HCT116 (cell line): ENCODE data around the gene CD93. TPM values are rescaled to one million over a fixed set of nuclear protein-coding genes. Genes with fewer than 3 reads are reported as not detected.

Experiments used
- ATAC-seq: fragments of 200-7000 bp; cut with Tn5 transposase; 2 replicates; pipeline ENCODE4 v1.9.1; 2020; ENCODE audit warnings: mild to moderate bottlenecking, moderate library complexity
- BruUV-seq: library from RNA; stranded (reverse); fragments of 400-500 nt; replicated peaks from 2 replicates; lab custom pipeline; 2021; lab: Mats Ljungman, UMichigan
- CTCF ChIA-PET: fragments of 300-600 bp; sonication (Branson Sonifier 250); formaldehyde crosslinking; loops from one replicate; lab custom pipeline; 2021; ENCODE audit warnings: antibody characterized with exemption; lab: Charles Lee
- POLR2A ChIA-PET: fragments of 300-600, 350-600 bp; sonication (Branson Sonifier 250); formaldehyde crosslinking; loops from one replicate; lab custom pipeline; 2021; ENCODE audit warnings: antibody characterized with exemption; lab: Charles Lee
- RAD21 ChIA-PET, 2 experiments: fragments of 300-600 bp; sonication (Branson Sonifier 250); formaldehyde crosslinking; loops; one replicate each; lab custom pipeline; 2023; ENCODE audit warnings: low total read pairs in 2 of 2; ENCODE audit not compliant: uncharacterized antibody in 2 of 2, unreplicated experiment in 2 of 2, low non-redundant PET in 1 of 2; lab: Charles Lee
- DNase-seq: peaks from one replicate; pipeline ENCODE4 v3.0.0-alpha.2; 2010; ENCODE audit warnings: low read depth, low spot score
- H2AFZ ChIP-seq: fragments of 200-600 bp; shearing (Covaris generic), sonication (generic); 2 replicates; pipeline ENCODE4 v1.6.1; 2017; ENCODE audit warnings: low read depth, mixed run types, mixed read lengths, antibody characterized with exemption, low read length; ENCODE audit not compliant: poor library complexity, severe bottlenecking
- H3K27ac ChIP-seq: 2 replicates; pipeline ENCODE4 v1.5.1; 2012; ENCODE audit warnings: low read depth, low read length
- H3K27me3 ChIP-seq: fragments of 200-600 bp; sonication (generic); 2 replicates; pipeline ENCODE4 v1.6.1; 2016; ENCODE audit warnings: mixed run types, low read length, mixed read lengths; ENCODE audit not compliant: insufficient read depth
- H3K36me3 ChIP-seq, 2 experiments: fragments of 200-500 bp in 1 of 2; fragments of 200-600 bp in 1 of 2; sonication (Bioruptor generic) in 1 of 2; sonication (generic) in 1 of 2; 2 replicates each; pipeline versions ENCODE4 v1.5.1 to v1.6.1; 2014 to 2016; ENCODE audit warnings: low read length in 2 of 2, inconsistent platforms in 1 of 2, mixed read lengths in 1 of 2, mixed run types in 1 of 2; ENCODE audit not compliant: insufficient read depth in 2 of 2, control insufficient read depth in 1 of 2
- H3K4me1 ChIP-seq, 2 experiments: fragments of 200-600 bp in 1 of 2; sonication (generic) in 1 of 2; 2 replicates each; pipeline versions ENCODE4 v1.5.1 to v1.6.1; 2012 to 2017; ENCODE audit warnings: low read length in 2 of 2, inconsistent platforms in 1 of 2, mild to moderate bottlenecking in 1 of 2, mixed read lengths in 1 of 2, mixed run types in 1 of 2, moderate library complexity in 1 of 2; ENCODE audit not compliant: insufficient read depth in 2 of 2, control insufficient read depth in 1 of 2
- H3K4me2 ChIP-seq: fragments of 200-600 bp; sonication (generic); 2 replicates; pipeline ENCODE4 v1.6.1; 2017; ENCODE audit warnings: mixed run types, low read length, mixed read lengths
- H3K4me3 ChIP-seq, 2 experiments: fragments of 200-600 bp in 1 of 2; sonication (generic) in 1 of 2; replicated peaks in 1 of 2; 2 replicates each; pipeline ENCODE4 v1.5.1; 2011 to 2016; ENCODE audit warnings: low read length in 2 of 2, control low read depth in 1 of 2, low read depth in 1 of 2, mild to moderate bottlenecking in 1 of 2, mixed read lengths in 1 of 2, mixed run types in 1 of 2
- H3K79me2 ChIP-seq: fragments of 200-600 bp; sonication (generic); 2 replicates; pipeline ENCODE4 v1.6.1; 2017; ENCODE audit warnings: mild to moderate bottlenecking, mixed run types, low read length, moderate library complexity, mixed read lengths; ENCODE audit not compliant: insufficient read depth
- H3K9ac ChIP-seq: fragments of 200-600 bp; sonication (generic); 2 replicates; pipeline ENCODE4 v1.6.1; 2016; ENCODE audit warnings: low read length, mixed read lengths
- H3K9me2 ChIP-seq: fragments of 200-600 bp; sonication (generic), shearing (Covaris generic); 2 replicates; pipeline ENCODE4 v1.6.1; 2017; ENCODE audit warnings: mixed run types, mild to moderate bottlenecking, moderate library complexity; ENCODE audit not compliant: insufficient read depth
- H3K9me3 ChIP-seq, 2 experiments: fragments of 200-500 bp in 1 of 2; fragments of 200-600 bp in 1 of 2; sonication (Bioruptor generic) in 1 of 2; sonication (generic) in 1 of 2; 2 replicates each; pipeline ENCODE4 v1.6.1; 2014 to 2017; ENCODE audit warnings: low read length in 2 of 2, mixed read lengths in 2 of 2, inconsistent platforms in 1 of 2, low read depth in 1 of 2, mild to moderate bottlenecking in 1 of 2, mixed run types in 1 of 2, moderate library complexity in 1 of 2; ENCODE audit not compliant: control insufficient read depth in 1 of 2, insufficient read depth in 1 of 2
- H4K20me1 ChIP-seq: fragments of 200-600 bp; sonication (generic), shearing (Covaris generic); 2 replicates; pipeline ENCODE4 v1.6.1; 2017; ENCODE audit warnings: mixed run types, mild to moderate bottlenecking, moderate library complexity; ENCODE audit not compliant: insufficient read depth
- CBX3 ChIP-seq: IDR thresholded peaks from 2 replicates; pipeline ENCODE4 v1.6.1; 2012; ENCODE audit warnings: low read depth
- CEBPB ChIP-seq: IDR thresholded peaks from 2 replicates; pipeline ENCODE4 v1.6.1; 2012; ENCODE audit warnings: low read depth
- CTCF ChIP-seq, 3 experiments: fragments of 200-600 bp in 1 of 3; sonication (generic) in 1 of 3; IDR thresholded peaks in 2 of 3; conservative IDR thresholded peaks in 1 of 3; 2 replicates each; pipeline ENCODE4 v1.5.1; 2012 to 2017; ENCODE audit warnings: low read depth in 2 of 3, low read length in 2 of 3, antibody characterized with exemption in 1 of 3, borderline replicate concordance in 1 of 3, control low read depth in 1 of 3, mild to moderate bottlenecking in 1 of 3, mixed read lengths in 1 of 3, mixed run types in 1 of 3, moderate library complexity in 1 of 3; ENCODE audit not compliant: insufficient read depth in 1 of 3
- EGR1 ChIP-seq: IDR thresholded peaks from 2 replicates; pipeline ENCODE4 v1.6.1; 2012; ENCODE audit warnings: low read depth
- EZH2phosphoT487 ChIP-seq: fragments of 200-600 bp; IDR thresholded peaks from 2 replicates; pipeline ENCODE4 v1.6.1; 2018; ENCODE audit warnings: antibody characterized with exemption, borderline replicate concordance
- POLR2A ChIP-seq: IDR thresholded peaks from 2 replicates; pipeline ENCODE4 v1.7.0; 2011; ENCODE audit warnings: borderline replicate concordance; ENCODE audit not compliant: insufficient read depth, insufficient read length; ENCODE audit errors: extremely low read depth
- RAD21 ChIP-seq: IDR thresholded peaks from 2 replicates; pipeline ENCODE4 v1.6.1; 2012; ENCODE audit warnings: low read depth, mild to moderate bottlenecking
- SRF ChIP-seq: IDR thresholded peaks from 2 replicates; pipeline ENCODE4 v1.6.1; 2012; ENCODE audit warnings: low read depth
- TCF7L2 ChIP-seq: IDR thresholded peaks from 2 replicates; pipeline ENCODE4 v1.7.0; 2011; ENCODE audit warnings: borderline replicate concordance, inconsistent platforms; ENCODE audit not compliant: insufficient read depth, insufficient read length; ENCODE audit errors: extremely low read depth
- ZBTB33 ChIP-seq: IDR thresholded peaks from 2 replicates; pipeline ENCODE4 v1.6.1; 2011; ENCODE audit warnings: mild to moderate bottlenecking, low read length, moderate library complexity; ENCODE audit not compliant: insufficient replicate concordance; ENCODE audit errors: extremely low read depth
- ZFX ChIP-seq: fragments of 450-650 bp; IDR thresholded peaks from 2 replicates; pipeline ENCODE4 v1.6.1; 2017
- intact Hi-C: fragments of 100-400 bp; cut with micrococcal nuclease; formaldehyde crosslinking; loops from 2 replicates; pipeline ENCODE4 v1.10.0; 2022
- total RNA-seq: library from RNA; stranded (reverse); gene quantifications from one replicate; pipeline ENCODE4 v1.2.1, GENCODE V29; 2021; ENCODE audit not compliant: unreplicated experiment
- TF ChIP-seq, protein P1 (sequence below): IDR thresholded peaks from 2 replicates; pipeline ENCODE4 v1.6.1; 2012; ENCODE audit warnings: low read depth
- TF ChIP-seq, protein P2 (sequence below): IDR thresholded peaks from 2 replicates; pipeline ENCODE4 v1.6.1; 2012

CD93 gene
- total RNA-seq, 1 experiment from 2014 or later, result 0.07 TPM

DNA sequence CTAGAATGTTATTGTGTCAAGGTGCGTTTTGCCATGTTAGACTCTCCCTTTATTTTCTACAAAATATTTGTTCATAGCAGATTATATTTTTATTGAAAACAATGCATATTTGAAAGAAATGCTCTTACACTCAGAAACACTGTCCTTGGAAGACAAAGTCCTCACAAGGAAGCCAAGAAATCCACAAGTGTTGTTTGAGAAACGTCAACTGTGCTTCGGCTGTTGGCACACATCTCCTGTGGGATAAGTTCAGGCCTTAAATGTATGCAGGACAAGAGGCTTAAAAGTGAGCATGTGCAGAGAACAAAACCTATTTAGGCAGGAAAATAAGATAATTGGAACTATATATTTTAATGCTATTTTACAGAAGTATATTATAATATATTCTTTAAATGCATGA lies 27.1 kb downstream of the CD93 start (continued):
- TF ChIP-seq, protein P1, sequence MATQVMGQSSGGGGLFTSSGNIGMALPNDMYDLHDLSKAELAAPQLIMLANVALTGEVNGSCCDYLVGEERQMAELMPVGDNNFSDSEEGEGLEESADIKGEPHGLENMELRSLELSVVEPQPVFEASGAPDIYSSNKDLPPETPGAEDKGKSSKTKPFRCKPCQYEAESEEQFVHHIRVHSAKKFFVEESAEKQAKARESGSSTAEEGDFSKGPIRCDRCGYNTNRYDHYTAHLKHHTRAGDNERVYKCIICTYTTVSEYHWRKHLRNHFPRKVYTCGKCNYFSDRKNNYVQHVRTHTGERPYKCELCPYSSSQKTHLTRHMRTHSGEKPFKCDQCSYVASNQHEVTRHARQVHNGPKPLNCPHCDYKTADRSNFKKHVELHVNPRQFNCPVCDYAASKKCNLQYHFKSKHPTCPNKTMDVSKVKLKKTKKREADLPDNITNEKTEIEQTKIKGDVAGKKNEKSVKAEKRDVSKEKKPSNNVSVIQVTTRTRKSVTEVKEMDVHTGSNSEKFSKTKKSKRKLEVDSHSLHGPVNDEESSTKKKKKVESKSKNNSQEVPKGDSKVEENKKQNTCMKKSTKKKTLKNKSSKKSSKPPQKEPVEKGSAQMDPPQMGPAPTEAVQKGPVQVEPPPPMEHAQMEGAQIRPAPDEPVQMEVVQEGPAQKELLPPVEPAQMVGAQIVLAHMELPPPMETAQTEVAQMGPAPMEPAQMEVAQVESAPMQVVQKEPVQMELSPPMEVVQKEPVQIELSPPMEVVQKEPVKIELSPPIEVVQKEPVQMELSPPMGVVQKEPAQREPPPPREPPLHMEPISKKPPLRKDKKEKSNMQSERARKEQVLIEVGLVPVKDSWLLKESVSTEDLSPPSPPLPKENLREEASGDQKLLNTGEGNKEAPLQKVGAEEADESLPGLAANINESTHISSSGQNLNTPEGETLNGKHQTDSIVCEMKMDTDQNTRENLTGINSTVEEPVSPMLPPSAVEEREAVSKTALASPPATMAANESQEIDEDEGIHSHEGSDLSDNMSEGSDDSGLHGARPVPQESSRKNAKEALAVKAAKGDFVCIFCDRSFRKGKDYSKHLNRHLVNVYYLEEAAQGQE, result no peak
- no peak for TF ChIP-seq CBX3
- TF ChIP-seq, protein P2, sequence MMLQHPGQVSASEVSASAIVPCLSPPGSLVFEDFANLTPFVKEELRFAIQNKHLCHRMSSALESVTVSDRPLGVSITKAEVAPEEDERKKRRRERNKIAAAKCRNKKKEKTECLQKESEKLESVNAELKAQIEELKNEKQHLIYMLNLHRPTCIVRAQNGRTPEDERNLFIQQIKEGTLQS, result no peak
- no peak for TF ChIP-seq EGR1
- no peak for TF ChIP-seq SRF
- TF ChIP-seq ZFX, result no peak
- TF ChIP-seq CEBPB, result no peak

DNA sequence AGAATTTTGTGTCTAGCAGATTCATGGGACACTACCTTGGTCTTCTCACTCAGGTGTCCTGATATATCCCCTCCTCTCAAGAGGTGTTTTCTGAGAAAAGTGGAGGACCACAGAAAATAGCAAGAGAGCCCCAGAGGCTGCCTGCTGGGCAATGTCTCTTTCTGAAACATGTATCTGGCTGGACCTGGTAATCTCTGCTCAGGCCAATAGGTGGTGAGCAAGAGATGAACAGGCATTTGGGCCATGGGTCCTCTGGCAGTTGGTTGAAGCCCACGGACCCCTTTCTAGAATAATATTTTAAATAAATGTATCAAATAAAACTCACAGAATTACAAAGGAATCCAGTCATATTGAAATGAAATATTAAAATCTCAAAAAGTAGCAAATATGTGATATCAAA lies 27.9 kb downstream of the CD93 start:
- H3K9ac ChIP-seq, result no peak overlapping the region
- DNase-seq (no peak), ATAC-seq (no peak)
- H3K79me2 ChIP-seq, result no peaks in the 10 kb centered on the region
- H3K4me1 ChIP-seq, result no peaks in the 10 kb centered on the region; a peak in 1 of 4 replicates
- H3K9me3 ChIP-seq, result no peaks in the 10 kb centered on the region
- POLR2A ChIA-PET, result no interaction called here
- CTCF ChIA-PET, result no interaction called here
- H3K9me2 ChIP-seq, result no peaks in the 10 kb centered on the region
- no peak overlapping the region for H3K4me3 ChIP-seq
- no peak overlapping the region for H3K27ac ChIP-seq
- H4K20me1 ChIP-seq, result no peaks in the 10 kb centered on the region
- no peak overlapping the region for H3K4me2 ChIP-seq
- H3K27me3 ChIP-seq, result peaks cover 9% of the 10 kb centered on the region; the same call in 1 of the 2 replicates
- BruUV-seq, result no TSS peak
- RAD21 ChIA-PET, result no interaction called here
- no peaks in the 10 kb centered on the region for H3K36me3 ChIP-seq
- intact Hi-C loops, result loop anchor here (10.0 kb wide), 1 partner anchor 267 kb away; no protein-coding TSS in a partner anchor
- H2AFZ ChIP-seq, result no peak overlapping the region
- TF ChIP-seq SRF (no peak), ZFX (no peak), EZH2phosphoT487 (no peak), RAD21 (0 out of 2 replicates have a peak, but pooled peaks have one; percentile 12), TCF7L2 (no peak), EGR1 (no peak), ZBTB33 (no peak), POLR2A (no peak), CTCF (IDR thresholded peaks at IDR 0.05 in 2 of 3, conservative IDR thresholded peaks at IDR 0.05 in 1 of 3; ENCODE audit: borderline replicate concordance in 1 of 3, insufficient read depth in 1 of 3, low read depth in 2 of 3, low read length in 2 of 3) (peak in 1 of 3 experiments; percentile 9; a peak in 1 of 6 replicates)
- TF ChIP-seq, protein P1, result no peak
